GM13977 (cell line): ENCODE data around the gene ECI1.

Experiments used
- DNase-seq: peaks from one replicate; pipeline ENCODE4 v3.0.0; 2012; ENCODE audit warnings: low spot score
- CTCF ChIP-seq: IDR thresholded peaks from 2 replicates; pipeline ENCODE4 v1.5.1; 2012; ENCODE audit warnings: mild to moderate bottlenecking, control low read depth; ENCODE audit not compliant: insufficient read depth; ENCODE audit errors: extremely low read depth, missing control alignments
- in situ Hi-C: fragments of 300-500 bp; cut with MboI; formaldehyde crosslinking; loops from one replicate; pipeline ENCODE4 v1.12.0; 2022; ENCODE audit warnings: low sequenced_read_pairs, low pct_unique_long_range_greater_than_20kb, mixed read lengths, inconsistent platforms; ENCODE audit not compliant: unreplicated experiment

The ECI1 gene

DNA sequence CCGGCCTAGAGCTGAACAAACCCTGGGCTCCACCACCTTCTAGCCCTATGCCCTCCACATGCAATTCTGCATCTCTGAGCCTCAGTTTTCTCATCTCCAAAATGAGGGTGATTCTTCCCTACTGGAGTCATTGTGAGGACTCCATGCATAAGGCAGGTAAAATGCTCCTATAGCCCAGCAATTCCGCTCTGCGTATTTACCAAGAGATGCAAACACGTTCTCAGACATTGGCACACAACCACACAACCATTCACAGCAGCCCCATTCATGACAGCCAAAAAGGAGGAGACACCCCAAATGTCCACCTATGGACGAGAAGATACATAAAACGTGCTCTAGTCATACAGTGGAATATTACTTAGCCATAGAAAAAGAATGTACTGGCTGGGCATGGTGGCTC, 51.1 kb downstream of the ECI1 start:
- DNase-seq, result no peak
- in situ Hi-C loops, result no loop called here
- no peak for TF ChIP-seq CTCF

DNA sequence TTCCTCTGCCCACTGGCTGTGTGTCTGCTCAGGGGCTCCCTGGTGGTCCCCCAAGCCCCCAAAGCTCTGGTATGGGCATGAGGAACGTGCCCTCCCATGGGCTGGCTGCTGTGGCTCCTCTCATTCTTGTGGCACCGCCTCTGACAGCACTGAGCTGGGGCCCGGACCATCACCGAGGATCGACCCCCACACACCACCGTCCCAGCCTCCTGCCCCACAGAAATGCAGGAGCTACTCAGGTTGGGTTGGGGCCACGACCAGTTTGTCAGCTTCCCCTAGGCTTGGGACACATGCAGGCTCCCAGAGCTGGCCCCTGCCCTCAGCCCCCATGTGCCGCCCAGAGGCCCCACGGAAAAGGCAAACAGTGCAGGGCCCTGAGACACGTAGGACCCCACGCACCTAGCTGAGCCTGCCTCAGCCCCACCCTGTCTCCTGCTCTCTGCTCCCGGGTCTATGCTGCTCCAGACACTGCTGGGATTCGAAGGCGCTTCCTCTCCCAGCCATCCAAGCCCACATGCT, 51.7 kb downstream of the ECI1 start:
- TF ChIP-seq CTCF, result no peak
- in situ Hi-C loops, result no loop called here
- no peak for DNase-seq

GRCh38 chr16:2199095-2199494, 52.3 kb downstream of the ECI1 start:
- no peak for TF ChIP-seq CTCF
- in situ Hi-C loops, result no loop called here
- no peak for DNase-seq

DNA sequence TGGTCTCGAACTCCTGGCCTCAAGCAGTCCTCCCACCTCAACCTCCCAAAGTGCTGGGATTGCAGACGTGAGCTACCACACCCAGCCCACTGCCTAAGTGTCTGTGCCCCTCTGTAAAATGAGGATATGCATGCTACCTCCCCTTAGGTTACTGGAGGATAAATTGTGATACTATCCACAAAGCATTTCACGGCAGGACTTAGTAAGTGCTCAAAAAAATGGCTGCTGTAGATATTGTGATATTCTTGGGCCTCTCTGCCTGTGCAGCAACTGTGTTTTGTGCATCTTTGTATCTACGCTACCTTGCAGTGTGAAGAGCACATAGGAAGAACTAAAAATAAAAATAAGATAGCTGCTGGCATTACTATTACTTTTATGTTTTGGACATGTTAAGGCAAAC, 53.1 kb downstream of the ECI1 start:
- TF ChIP-seq CTCF, result no peak
- in situ Hi-C loops, result no loop called here
- DNase-seq, result no peak

- in situ Hi-C loops, result no loop called here
- TF ChIP-seq CTCF, result no peak
- DNase-seq, result no peak
Measured at GRCh38 chr16:2197765-2198164, 53.6 kb downstream of the ECI1 start.

DNA sequence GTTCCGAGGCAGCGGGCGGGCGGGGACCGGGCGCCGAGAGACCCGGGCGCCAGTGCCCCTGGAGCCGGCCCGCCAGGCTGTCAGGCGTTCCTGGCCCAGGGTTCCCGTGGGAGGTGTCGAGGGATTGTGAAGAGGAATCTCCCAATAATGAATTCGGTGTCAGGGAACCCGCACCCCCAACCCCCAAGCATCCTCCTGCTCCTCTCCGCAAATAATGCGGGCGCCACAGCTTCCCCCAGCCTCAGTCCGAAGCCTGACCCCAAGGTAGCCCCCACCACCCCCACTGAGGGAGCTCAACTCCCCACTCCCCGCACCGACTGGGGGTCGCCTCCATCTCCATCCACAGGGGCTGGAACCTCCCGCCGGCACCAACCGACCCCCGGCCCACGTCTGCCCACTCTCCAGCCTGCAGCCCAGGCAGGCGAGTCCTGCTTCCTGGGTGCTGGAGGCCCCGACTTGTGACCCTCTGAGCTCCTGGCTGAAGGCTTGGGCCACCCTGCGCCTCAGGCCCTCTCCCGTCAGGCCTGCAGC, 54.3 kb downstream of the ECI1 start:
- in situ Hi-C loops, result no loop called here
- DNase-seq, result no peak
- no peak for TF ChIP-seq CTCF
